HepG2 (cell line): ENCODE data around the gene RPL39. TPM values are rescaled to one million over a fixed set of nuclear protein-coding genes. Genes with fewer than 3 reads are reported as not detected.

Source experiments
- CBFB ChIP-seq: sonication (generic); formaldehyde crosslinking; IDR thresholded peaks from 2 replicates; pipeline ENCODE4 v1.4.0; 2020; ENCODE audit warnings: missing genetic modification reagents
- FLYWCH1 ChIP-seq: sonication (generic); formaldehyde crosslinking; IDR thresholded peaks from 2 replicates; pipeline ENCODE4 v1.8.1; 2023; ENCODE audit warnings: mild to moderate bottlenecking, missing genetic modification reagents
- GMEB1 ChIP-seq: sonication (generic); formaldehyde crosslinking; IDR thresholded peaks from 2 replicates; pipeline ENCODE4 v1.5.1; 2020; ENCODE audit warnings: missing genetic modification reagents, mild to moderate bottlenecking, borderline replicate concordance
- HOXA9 ChIP-seq: sonication (generic); formaldehyde crosslinking; IDR thresholded peaks from 2 replicates; pipeline ENCODE4 v1.8.1; 2022; ENCODE audit warnings: missing genetic modification reagents, mild to moderate bottlenecking, moderate library complexity, borderline replicate concordance
- KDM5A ChIP-seq: fragments of 200-600 bp; sonication (generic); IDR thresholded peaks from 2 replicates; pipeline ENCODE4 v1.7.0; 2018; ENCODE audit warnings: antibody characterized with exemption, mild to moderate bottlenecking, low read length, borderline replicate concordance
- PHF21A ChIP-seq: sonication (generic); formaldehyde crosslinking; IDR thresholded peaks from 2 replicates; pipeline ENCODE4 v1.5.0; 2020; ENCODE audit warnings: mild to moderate bottlenecking, missing genetic modification reagents
- RELA ChIP-seq: sonication (generic); formaldehyde crosslinking; IDR thresholded peaks from 2 replicates; pipeline ENCODE4 v1.4.0; 2020; ENCODE audit warnings: missing genetic modification reagents
- SALL1 ChIP-seq: sonication (generic); formaldehyde crosslinking; IDR thresholded peaks from 2 replicates; pipeline ENCODE4 v1.8.0; 2022; ENCODE audit warnings: mild to moderate bottlenecking, missing genetic modification reagents
- USF2 ChIP-seq, 2 experiments: sonication (generic) in 1 of 2; formaldehyde crosslinking in 1 of 2; IDR thresholded peaks; 2 replicates each; pipeline versions ENCODE4 v1.5.1 to v1.6.1; 2011 to 2020; ENCODE audit warnings: borderline replicate concordance in 1 of 2, low read depth in 1 of 2, low read length in 1 of 2, mild to moderate bottlenecking in 1 of 2, missing genetic modification reagents in 1 of 2, moderate library complexity in 1 of 2
- ZFAT ChIP-seq: sonication (generic); formaldehyde crosslinking; conservative IDR thresholded peaks from 2 replicates; pipeline ENCODE4 v1.8.1; 2023; ENCODE audit warnings: missing genetic modification reagents, inconsistent platforms
- ZKSCAN8 ChIP-seq: IDR thresholded peaks from 2 replicates; pipeline ENCODE4 v1.6.1; 2016; ENCODE audit warnings: borderline replicate concordance, missing genetic modification reagents, missing compliant biosample characterization
- ZMAT3 ChIP-seq: sonication (generic); formaldehyde crosslinking; conservative IDR thresholded peaks from 2 replicates; pipeline ENCODE4 v1.7.0; 2021; ENCODE audit warnings: missing genetic modification reagents
- ZNF274 ChIP-seq: sonication (generic); formaldehyde crosslinking; IDR thresholded peaks from 2 replicates; pipeline ENCODE4 v1.5.1; 2020; ENCODE audit warnings: mild to moderate bottlenecking, missing genetic modification reagents
- ZNF512 ChIP-seq: sonication (generic); formaldehyde crosslinking; IDR thresholded peaks from 2 replicates; pipeline ENCODE4 v1.4.0; 2020; ENCODE audit warnings: mild to moderate bottlenecking, missing genetic modification reagents
- polyA plus RNA-seq, 8 experiments: library from polyadenylated mRNA; depleted of rRNA in 3 of 8; stranded (reverse) in 7 of 8; unstranded in 1 of 8; fragments of >200 nt; fragmentation: Illumina TruSeq in 4 of 8; extraction: Trizol in 4 of 8; gene quantifications; 2 replicates each; pipeline versions ENCODE4 v1.2.1 to v1.2.3, GENCODE V29; 2011 to 2016; ENCODE audit warnings: low read depth in 4 of 8, missing spikeins in 1 of 8, mixed read lengths in 1 of 8; ENCODE audit not compliant: insufficient read depth in 1 of 8
- total RNA-seq, 5 experiments: library from RNA; depleted of rRNA; stranded (reverse); fragments of >200 nt; fragmentation: Illumina TruSeq; extraction: Trizol; gene quantifications; 2 replicates each; pipeline ENCODE4 v1.2.3, GENCODE V29; 2016; ENCODE audit warnings: low read depth in 1 of 5
- TF ChIP-seq, protein P1 (sequence below): sonication (generic); formaldehyde crosslinking; IDR thresholded peaks from 2 replicates; pipeline ENCODE4 v1.8.0; 2022; ENCODE audit warnings: missing genetic modification reagents, mild to moderate bottlenecking, inconsistent platforms, borderline replicate concordance
- TF ChIP-seq, protein P2 (sequence below): sonication (generic); formaldehyde crosslinking; IDR thresholded peaks from 2 replicates; pipeline ENCODE4 v1.4.0; 2020; ENCODE audit warnings: low read depth, mild to moderate bottlenecking, missing genetic modification reagents
- TF ChIP-seq, protein P3 (sequence below): sonication (generic); formaldehyde crosslinking; IDR thresholded peaks from 2 replicates; pipeline ENCODE4 v1.4.0; 2020; ENCODE audit warnings: mild to moderate bottlenecking, missing genetic modification reagents

Gene RPL39
- total and polyA plus RNA-seq, 2 of the 13 experiments (the other 11 are each of a cell fraction or from before 2014, with no cell fraction given) = 2,312 to 3,547 TPM

- TF ChIP-seq ZMAT3 = no peak
- peak; percentile 24; the same call in 1 of the 2 replicates for TF ChIP-seq PHF21A (CRISPR knock-in tag)
- no peak for TF ChIP-seq ZNF274 (CRISPR knock-in tag)
- no peak for TF ChIP-seq RELA (CRISPR knock-in tag)
- TF ChIP-seq SALL1 (CRISPR knock-in tag) = peak; percentile 40; the same call in 1 of the 2 replicates
- no peak for TF ChIP-seq USF2 (IDR thresholded peaks at IDR 0.05; ENCODE audit: low read depth, low read length)
- TF ChIP-seq USF2 (CRISPR knock-in tag; IDR thresholded peaks at IDR 0.05; ENCODE audit: borderline replicate concordance) = no peak
- TF ChIP-seq, protein P1, sequence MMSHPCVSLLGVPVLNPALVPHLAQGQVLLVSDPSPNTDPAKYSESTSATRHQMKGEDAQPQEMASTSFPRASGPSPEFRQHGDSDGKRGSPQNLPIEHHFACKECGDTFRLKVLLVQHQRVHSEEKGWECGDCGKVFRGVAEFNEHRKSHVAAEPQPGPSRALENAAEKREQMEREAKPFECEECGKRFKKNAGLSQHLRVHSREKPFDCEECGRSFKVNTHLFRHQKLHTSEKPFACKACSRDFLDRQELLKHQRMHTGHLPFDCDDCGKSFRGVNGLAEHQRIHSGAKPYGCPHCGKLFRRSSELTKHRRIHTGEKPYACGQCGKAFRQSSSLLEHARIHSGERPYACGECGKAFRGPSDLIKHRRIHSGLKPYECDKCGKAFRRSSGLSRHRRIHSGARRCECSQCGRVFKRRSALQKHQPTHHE (CRISPR knock-in tag) = no peak
- no peak for TF ChIP-seq KDM5A
- no peak for TF ChIP-seq ZKSCAN8
- TF ChIP-seq, protein P2, sequence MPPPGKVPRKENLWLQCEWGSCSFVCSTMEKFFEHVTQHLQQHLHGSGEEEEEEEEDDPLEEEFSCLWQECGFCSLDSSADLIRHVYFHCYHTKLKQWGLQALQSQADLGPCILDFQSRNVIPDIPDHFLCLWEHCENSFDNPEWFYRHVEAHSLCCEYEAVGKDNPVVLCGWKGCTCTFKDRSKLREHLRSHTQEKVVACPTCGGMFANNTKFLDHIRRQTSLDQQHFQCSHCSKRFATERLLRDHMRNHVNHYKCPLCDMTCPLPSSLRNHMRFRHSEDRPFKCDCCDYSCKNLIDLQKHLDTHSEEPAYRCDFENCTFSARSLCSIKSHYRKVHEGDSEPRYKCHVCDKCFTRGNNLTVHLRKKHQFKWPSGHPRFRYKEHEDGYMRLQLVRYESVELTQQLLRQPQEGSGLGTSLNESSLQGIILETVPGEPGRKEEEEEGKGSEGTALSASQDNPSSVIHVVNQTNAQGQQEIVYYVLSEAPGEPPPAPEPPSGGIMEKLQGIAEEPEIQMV (CRISPR knock-in tag) = peak; percentile 9; the same call in 1 of the 2 replicates
- no peak; the same call in 1 of the 2 replicates for TF ChIP-seq GMEB1
- no peak for TF ChIP-seq HOXA9 (CRISPR knock-in tag)
- TF ChIP-seq, protein P3, sequence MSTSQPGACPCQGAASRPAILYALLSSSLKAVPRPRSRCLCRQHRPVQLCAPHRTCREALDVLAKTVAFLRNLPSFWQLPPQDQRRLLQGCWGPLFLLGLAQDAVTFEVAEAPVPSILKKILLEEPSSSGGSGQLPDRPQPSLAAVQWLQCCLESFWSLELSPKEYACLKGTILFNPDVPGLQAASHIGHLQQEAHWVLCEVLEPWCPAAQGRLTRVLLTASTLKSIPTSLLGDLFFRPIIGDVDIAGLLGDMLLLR = no peak
- 0 out of 2 replicates have a peak, but pooled peaks have one; percentile 39 for TF ChIP-seq FLYWCH1
- TF ChIP-seq ZNF512 = no peak
- TF ChIP-seq CBFB = no peak
- TF ChIP-seq ZFAT = no peak
Measured at GRCh38 chrX:119791437-119792231, at the start of gene RPL39 (continued).
